GM12878 (cell line): ENCODE results near the gene SDF4.
A peak's percentile ranks its signal among the peaks of the same experiment; 100 is the strongest.

ENCODE experiments used
- RCOR1 ChIP-seq: conservative IDR thresholded peaks from 2 replicates; pipeline ENCODE4 v1.6.1; 2012; ENCODE audit warnings: low read depth, low read length, improper control_type of control experiment
- REST ChIP-seq: IDR thresholded peaks from 2 replicates; pipeline ENCODE4 v1.6.1; 2012; ENCODE audit warnings: mild to moderate bottlenecking, low read depth, low read length
- TAF1 ChIP-seq: IDR thresholded peaks from 2 replicates; pipeline ENCODE4 v1.6.1; 2011; ENCODE audit warnings: mild to moderate bottlenecking, low read depth, low read length, borderline replicate concordance

- TF ChIP-seq REST (peak; percentile 46; the same call in 1 of the 2 replicates), RCOR1 (no peak), TAF1 (no peak)
Observed at GRCh38 chr1:1212780-1213344, 18.9 kb downstream of the SDF4 start.
